Measurements from ENCODE around the gene TXNRD2. TPM values are rescaled to one million over a fixed set of nuclear protein-coding genes. Genes with fewer than 3 reads are reported as not detected.

Gene TXNRD2
- total RNA-seq, 1 experiment from 2014 or later: 22.9 TPM

DNA sequence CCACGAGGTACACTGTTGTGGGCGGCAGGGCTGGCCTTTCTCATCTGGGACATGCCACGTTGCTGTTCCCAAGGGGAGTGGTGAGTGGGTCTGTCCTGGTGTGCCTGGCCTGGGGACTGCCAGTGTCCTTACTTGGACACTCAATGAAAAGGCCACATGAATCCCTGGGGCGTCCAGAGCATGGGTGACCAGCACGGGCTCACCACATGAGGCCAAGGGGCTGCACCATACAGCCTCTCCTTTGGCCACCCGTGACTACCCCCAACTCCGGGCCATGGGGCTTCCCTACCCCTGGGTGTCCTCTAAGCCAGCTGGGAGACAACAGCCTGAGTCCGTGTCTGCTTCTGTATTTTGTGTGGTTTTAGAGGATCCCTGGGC, 20.2 kb upstream of the TXNRD2 start:
- TF ChIP-seq, protein P1, sequence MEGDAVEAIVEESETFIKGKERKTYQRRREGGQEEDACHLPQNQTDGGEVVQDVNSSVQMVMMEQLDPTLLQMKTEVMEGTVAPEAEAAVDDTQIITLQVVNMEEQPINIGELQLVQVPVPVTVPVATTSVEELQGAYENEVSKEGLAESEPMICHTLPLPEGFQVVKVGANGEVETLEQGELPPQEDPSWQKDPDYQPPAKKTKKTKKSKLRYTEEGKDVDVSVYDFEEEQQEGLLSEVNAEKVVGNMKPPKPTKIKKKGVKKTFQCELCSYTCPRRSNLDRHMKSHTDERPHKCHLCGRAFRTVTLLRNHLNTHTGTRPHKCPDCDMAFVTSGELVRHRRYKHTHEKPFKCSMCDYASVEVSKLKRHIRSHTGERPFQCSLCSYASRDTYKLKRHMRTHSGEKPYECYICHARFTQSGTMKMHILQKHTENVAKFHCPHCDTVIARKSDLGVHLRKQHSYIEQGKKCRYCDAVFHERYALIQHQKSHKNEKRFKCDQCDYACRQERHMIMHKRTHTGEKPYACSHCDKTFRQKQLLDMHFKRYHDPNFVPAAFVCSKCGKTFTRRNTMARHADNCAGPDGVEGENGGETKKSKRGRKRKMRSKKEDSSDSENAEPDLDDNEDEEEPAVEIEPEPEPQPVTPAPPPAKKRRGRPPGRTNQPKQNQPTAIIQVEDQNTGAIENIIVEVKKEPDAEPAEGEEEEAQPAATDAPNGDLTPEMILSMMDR (conservative IDR thresholded peaks at IDR 0.05): no peak
- Histone ChIP-seq H2BK120ac (ENCODE audit: low read depth, low read length, poor library complexity, severe bottlenecking) (no peak overlapping the region), H2BK12ac (ENCODE audit: insufficient read length, low read depth, low read length) (no peak overlapping the region), H3K27ac (ENCODE audit: insufficient read length, low read depth, low read length) (no peak overlapping the region), H4K8ac (replicated peaks; ENCODE audit: insufficient read length, low read depth, low read length) (no peak overlapping the region), H3K23ac (ENCODE audit: insufficient read length, low read depth, low read length) (no peak overlapping the region), H3K4me1 (ENCODE audit: insufficient read depth, low read length) (peaks cover 2% of the 10 kb centered on the region; the same call in 1 of the 2 replicates), H4K20me1 (ENCODE audit: control insufficient read depth, insufficient read depth, insufficient read length) (no peaks in the 10 kb centered on the region), H3K14ac (ENCODE audit: insufficient read depth, low read length) (no peak overlapping the region), H3K18ac (ENCODE audit: insufficient read length, low read depth, low read length) (no peak overlapping the region), H2BK5ac (ENCODE audit: insufficient read length, low read length) (no peak overlapping the region), H3K9me3 (ENCODE audit: control insufficient read depth, low read depth, low read length) (no peaks in the 10 kb centered on the region), H3T11ph (ENCODE audit: low read length) (no peak overlapping the region), H3K79me1 (ENCODE audit: insufficient read depth, low read depth, low read length, poor library complexity, severe bottlenecking) (no peaks in the 10 kb centered on the region), H3K27me3 (ENCODE audit: insufficient read depth, low read length) (no peaks in the 10 kb centered on the region), H3K4me2 (ENCODE audit: insufficient read depth, insufficient read length, low read length) (no peak overlapping the region), H4K91ac (ENCODE audit: insufficient read length, low read depth, low read length) (no peak overlapping the region), H2BK20ac (ENCODE audit: low read depth, low read length, poor library complexity, severe bottlenecking) (no peak overlapping the region), H3K9ac (ENCODE audit: extremely low read depth, insufficient read length, low read length) (no peak overlapping the region), H4K5ac (ENCODE audit: insufficient read length, low read depth, low read length) (no peak overlapping the region), H3K56ac (ENCODE audit: insufficient read length, low read depth, low read length) (no peak overlapping the region), H3K4ac (ENCODE audit: low read depth, low read length) (no peak overlapping the region), H2AFZ (ENCODE audit: low read length) (no peak overlapping the region), H3K79me2 (ENCODE audit: insufficient read depth, low read length) (no peaks in the 10 kb centered on the region), H3K23me2 (ENCODE audit: insufficient read length, low read depth, low read length, poor library complexity, severe bottlenecking) (no peaks in the 10 kb centered on the region), H2AK5ac (ENCODE audit: insufficient read length, low read length) (no peak overlapping the region), H2BK15ac (ENCODE audit: low read depth, low read length) (no peak overlapping the region)
- no peak for DNase-seq
- WGBS (ENCODE audit: extremely low coverage, insufficient read length, low lambda C conversion rate): no CpG with 5 or more reads among the region's 8 CpGs
- H3K27me3 Mint-ChIP-seq (ENCODE audit: low read depth): no peaks in the 10 kb centered on the region; the same call in 1 of the 2 replicates
- no peak overlapping the region for H3K4me3 Mint-ChIP-seq
- no peaks in the 10 kb centered on the region; a peak in 1 of 5 replicates for H3K9me3 Mint-ChIP-seq
- H3K36me3 Mint-ChIP-seq (ENCODE audit: insufficient read depth in 1 of 3, low read depth in 3 of 3): peaks cover 0 to 14% (median 6%) of the 10 kb centered on the region in 3 experiments; a peak in 3 of 7 replicates
- H3K27ac Mint-ChIP-seq: no peak overlapping the region
- peaks cover 20 to 30% of the 10 kb centered on the region in 2 experiments for H3K4me1 Mint-ChIP-seq
